Right lobe of liver (tissue), 6 donors: ENCODE measurements around the gene SAMD9L. TPM values are rescaled to one million over a fixed set of nuclear protein-coding genes. Genes with fewer than 3 reads are reported as not detected.

Source experiments
- ATAC-seq, 4 donors: fragments of 200-7000 bp; cut with Tn5 transposase; one replicate each; pipeline ENCODE4 v1.9.1; 2020; ENCODE audit warnings: mild to moderate bottlenecking in 4 of 4, moderate library complexity in 4 of 4
- DNase-seq, 3 donors: peaks; one replicate each; pipeline ENCODE4 v3.0.0-alpha.2; 2020
- H3K27ac ChIP-seq, 3 donors: fragments of 200-600 bp; one replicate each; pipeline ENCODE4 v1.8.0; 2022
- H3K27me3 ChIP-seq, 2 donors: fragments of 200-600 bp; one replicate each; pipeline ENCODE4 v1.8.0; 2022
- H3K36me3 ChIP-seq, 4 donors: fragments of 200-600 bp; sonication (generic) in 1 of 4; one replicate each; pipeline versions ENCODE4 v1.5.1 to v1.8.0; 2017 to 2022; ENCODE audit warnings: control low read depth in 1 of 4
- H3K4me1 ChIP-seq, 4 donors: fragments of 200-600 bp; sonication (generic) in 1 of 4; one replicate each; pipeline versions ENCODE4 v1.5.1 to v1.8.0; 2017 to 2022; ENCODE audit warnings: control low read depth in 1 of 4
- H3K4me3 ChIP-seq, 3 donors: fragments of 200-600 bp; one replicate each; pipeline ENCODE4 v1.8.0; 2022
- H3K9me3 ChIP-seq, 4 donors: fragments of 200-600 bp; sonication (generic) in 1 of 4; one replicate each; pipeline versions ENCODE4 v1.5.1 to v1.8.0; 2017 to 2022; ENCODE audit warnings: control low read depth in 1 of 4
- POLR2A ChIP-seq: fragments of 450-650 bp; IDR thresholded peaks from one replicate; pipeline ENCODE4 v1.6.1; 2017; ENCODE audit warnings: antibody characterized with exemption, mild to moderate bottlenecking
- WGBS: methylation state at CpG from one replicate; pipeline ENCODE4 v1.1.6; 2018; ENCODE audit warnings: low coverage, low lambda C conversion rate; ENCODE audit not compliant: insufficient coverage; ENCODE audit errors: missing lambda C conversion rate; 5-methylcytosine and 5-hydroxymethylcytosine counted together
- intact Hi-C, 2 donors: fragments of 100-400 bp; cut with DNase I; formaldehyde crosslinking; loops; one replicate each; pipeline versions ENCODE4 v1.11.2 to v1.14.1; 2022
- total RNA-seq, 6 experiments: library from RNA; depleted of rRNA in 2 of 6; stranded (reverse); fragments of >200 nt in 2 of 6; fragmentation: NEBNext Ultra II Directional in 3 of 6; extraction: Animal tissue kit (Norgen Biotek cat#: 25700) in 3 of 6; gene quantifications; one replicate each; pipeline versions ENCODE4 v1.1.0 to v1.2.4, GENCODE V29; 2016 to 2023
- TF ChIP-seq, protein P1 (sequence below), 4 donors: fragments of 200-600 bp in 3 of 4; fragments of 450-650 bp in 1 of 4; IDR thresholded peaks; one replicate each; pipeline versions ENCODE4 v1.5.1 to v1.8.0; 2016 to 2022; ENCODE audit warnings: antibody characterized with exemption in 4 of 4, mild to moderate bottlenecking in 2 of 4
- donor health status: DM: no; HTN: yes; CAD: no.
- donor health status: DM: no; HTN: no; CAD: no.
- donor health status: DM: no; HTN: no; CAD: no.
- donor health status: DM: no; HTN: yes; CAD: no.
- donor health status: DM: no; HTN: yes; CAD: no.

SAMD9L gene
- total RNA-seq, 6 experiments from 2014 or later: 0.64 to 5.1 (median 3.1) TPM

GRCh38 chr7:93117852-93118530 is 30.2 kb downstream of the SAMD9L start, which contains the start of gene SAMD9:
TSS of gene SAMD9 (minus strand) at chr7:93117979. CDS start at chr7:93106097, 11,882 bp downstream.
- H3K4me3 ChIP-seq: peak within 1 kb of the TSS; percentile 38 to 55 (median 47)
- ATAC-seq (peak; percentile 99), DNase-seq (peak in 1 of 3 donors; percentile 70)
- peak within 1 kb of the TSS; percentile 69 to 80 (median 71) for H3K27ac ChIP-seq
- H3K9me3 ChIP-seq: no peaks in the 10 kb centered on the region
- TF ChIP-seq, protein P1, sequence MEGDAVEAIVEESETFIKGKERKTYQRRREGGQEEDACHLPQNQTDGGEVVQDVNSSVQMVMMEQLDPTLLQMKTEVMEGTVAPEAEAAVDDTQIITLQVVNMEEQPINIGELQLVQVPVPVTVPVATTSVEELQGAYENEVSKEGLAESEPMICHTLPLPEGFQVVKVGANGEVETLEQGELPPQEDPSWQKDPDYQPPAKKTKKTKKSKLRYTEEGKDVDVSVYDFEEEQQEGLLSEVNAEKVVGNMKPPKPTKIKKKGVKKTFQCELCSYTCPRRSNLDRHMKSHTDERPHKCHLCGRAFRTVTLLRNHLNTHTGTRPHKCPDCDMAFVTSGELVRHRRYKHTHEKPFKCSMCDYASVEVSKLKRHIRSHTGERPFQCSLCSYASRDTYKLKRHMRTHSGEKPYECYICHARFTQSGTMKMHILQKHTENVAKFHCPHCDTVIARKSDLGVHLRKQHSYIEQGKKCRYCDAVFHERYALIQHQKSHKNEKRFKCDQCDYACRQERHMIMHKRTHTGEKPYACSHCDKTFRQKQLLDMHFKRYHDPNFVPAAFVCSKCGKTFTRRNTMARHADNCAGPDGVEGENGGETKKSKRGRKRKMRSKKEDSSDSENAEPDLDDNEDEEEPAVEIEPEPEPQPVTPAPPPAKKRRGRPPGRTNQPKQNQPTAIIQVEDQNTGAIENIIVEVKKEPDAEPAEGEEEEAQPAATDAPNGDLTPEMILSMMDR (IDR thresholded peaks at IDR 0.05): no peak
- peak; percentile 27 for TF ChIP-seq POLR2A
- 2% methylated on average over 4 of the region's 4 CpGs for WGBS
- H3K4me1 ChIP-seq: peaks cover 0 to 6% (median 2%) of the 10 kb centered on the region in 4 donors
- intact Hi-C loops: no loop called here
- no peaks in the 10 kb centered on the region for H3K27me3 ChIP-seq
- no peaks in the 10 kb centered on the region for H3K36me3 ChIP-seq

DNA sequence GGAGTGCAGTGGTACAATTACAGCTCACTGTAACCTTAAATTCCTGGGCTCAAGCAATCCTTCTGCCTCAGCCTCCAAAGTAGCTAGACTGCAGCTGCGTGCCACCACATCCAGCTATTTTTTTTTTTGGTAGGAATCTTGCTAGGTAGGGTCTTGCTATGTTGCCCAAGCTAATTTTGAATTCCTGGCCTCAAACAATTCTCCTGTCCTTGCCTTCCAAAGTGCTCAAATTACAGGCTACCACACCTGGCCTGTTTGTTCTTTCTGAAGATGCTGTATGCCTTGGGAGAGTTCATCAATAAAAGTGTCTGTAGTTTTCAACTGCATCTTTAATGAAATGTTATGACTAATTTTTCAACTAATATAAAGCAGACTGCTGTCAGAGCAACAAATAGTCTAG is 30.9 kb downstream of the SAMD9L start:
- 62% methylated on average over 1 of the region's 1 CpG for WGBS
- no peak for ATAC-seq
- peak overlapping the region in 2 of 3 donors; percentile 69 to 80 for H3K27ac ChIP-seq

DNA sequence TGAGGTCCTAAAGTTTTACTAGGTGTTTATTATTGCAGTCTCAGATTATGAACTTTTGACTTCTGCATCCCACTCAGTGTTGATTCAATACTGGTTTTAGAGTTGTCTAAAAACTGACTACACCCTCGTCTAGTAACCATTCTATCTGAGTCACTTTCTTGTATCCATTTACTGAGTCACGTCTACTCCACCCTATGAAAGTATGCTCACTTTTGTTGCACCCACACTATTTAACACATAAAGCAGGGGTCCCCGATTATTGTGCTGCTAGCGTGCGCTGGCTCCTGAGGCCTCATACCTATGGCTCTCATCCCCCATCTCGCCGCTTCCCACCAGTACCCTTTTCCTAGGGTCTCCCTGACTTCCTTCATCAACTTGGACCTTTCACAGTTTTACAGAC is 32.4 kb downstream of the SAMD9L start:
- DNase-seq (no peak), ATAC-seq (no peak)
- H3K9me3 ChIP-seq: no peaks in the 10 kb centered on the region
- 86% methylated on average over 7 of the region's 7 CpGs for WGBS
- H3K27me3 ChIP-seq: no peaks in the 10 kb centered on the region
- H3K4me3 ChIP-seq: no peak overlapping the region
- no peak overlapping the region for H3K27ac ChIP-seq
- no peak for TF ChIP-seq POLR2A
- TF ChIP-seq, protein P1 (IDR thresholded peaks at IDR 0.05): no peak
- no peaks in the 10 kb centered on the region for H3K36me3 ChIP-seq
- intact Hi-C loops: no loop called here
- H3K4me1 ChIP-seq: peaks cover 0 to 6% (median 2%) of the 10 kb centered on the region in 4 donors

More for the DNA sequence above, 30.9 kb downstream of the SAMD9L start:
- DNase-seq: no peak
- intact Hi-C loops: no loop called here
- Histone ChIP-seq H3K36me3 (no peaks in the 10 kb centered on the region), H3K9me3 (no peaks in the 10 kb centered on the region), H3K27me3 (no peaks in the 10 kb centered on the region), H3K4me1 (peaks cover 0 to 6% (median 2%) of the 10 kb centered on the region in 4 donors), H3K4me3 (peak overlapping the region; percentile 38 to 55 (median 47))
- TF ChIP-seq, protein P1 (IDR thresholded peaks at IDR 0.05): no peak
- no peak for TF ChIP-seq POLR2A

- ATAC-seq (no peak), DNase-seq (no peak)
- peaks cover 0 to 14% (median 0%) of the 10 kb centered on the region in 4 donors for H3K36me3 ChIP-seq
- intact Hi-C loops: no loop called here
- no peak overlapping the region for H3K4me3 ChIP-seq
- H3K27ac ChIP-seq: no peak overlapping the region
- H3K27me3 ChIP-seq: no peaks in the 10 kb centered on the region
- H3K4me1 ChIP-seq: no peaks in the 10 kb centered on the region
- WGBS: 92% methylated on average over 8 of the region's 13 CpGs
- TF ChIP-seq, protein P1 (IDR thresholded peaks at IDR 0.05): no peak
- TF ChIP-seq POLR2A: no peak
- H3K9me3 ChIP-seq: peaks cover 0 to 13% (median 2%) of the 10 kb centered on the region in 4 donors
Observed at GRCh38 chr7:93108003-93108402, 40.2 kb downstream of the SAMD9L start.
